Adipocyte (in vitro differentiated cells): Measurements from ENCODE around the gene RBM47.
A peak's percentile ranks its signal among the peaks of the same experiment; 100 is the strongest.
"Not testable (repeated sequence)": the region's sequence is repeated elsewhere in the genome, so short reads cannot be mapped to it uniquely, and the experiment has no call there.

Experiments used
- DNase-seq: peaks from one replicate; pipeline ENCODE4 v3.0.0-alpha.2; 2015; ENCODE audit warnings: low read depth
- H3K27me3 ChIP-seq: replicated peaks from 2 replicates; pipeline ENCODE4 v1.7.0; 2013; ENCODE audit warnings: mild to moderate bottlenecking, low read length, moderate library complexity; ENCODE audit not compliant: control insufficient read depth, insufficient read depth
- H3K36me3 ChIP-seq: 2 replicates; pipeline ENCODE4 v1.7.0; 2013; ENCODE audit warnings: low read length, mild to moderate bottlenecking, moderate library complexity; ENCODE audit not compliant: control insufficient read depth, insufficient read depth, severe bottlenecking
- H3K4me1 ChIP-seq: 2 replicates; pipeline ENCODE4 v1.7.0; 2013; ENCODE audit warnings: mild to moderate bottlenecking, low read length, moderate library complexity; ENCODE audit not compliant: control insufficient read depth, insufficient read depth
- H3K4me3 ChIP-seq: 2 replicates; pipeline ENCODE4 v1.7.0; 2013; ENCODE audit warnings: mild to moderate bottlenecking, low read length, moderate library complexity
- H3K9ac ChIP-seq: 2 replicates; pipeline ENCODE4 v1.7.0; 2013; ENCODE audit warnings: mild to moderate bottlenecking, low read length, moderate library complexity
- H3K9me3 ChIP-seq: 2 replicates; pipeline ENCODE4 v1.7.0; 2013; ENCODE audit warnings: mild to moderate bottlenecking, low read length, moderate library complexity; ENCODE audit not compliant: control insufficient read depth

RBM47 gene

DNA sequence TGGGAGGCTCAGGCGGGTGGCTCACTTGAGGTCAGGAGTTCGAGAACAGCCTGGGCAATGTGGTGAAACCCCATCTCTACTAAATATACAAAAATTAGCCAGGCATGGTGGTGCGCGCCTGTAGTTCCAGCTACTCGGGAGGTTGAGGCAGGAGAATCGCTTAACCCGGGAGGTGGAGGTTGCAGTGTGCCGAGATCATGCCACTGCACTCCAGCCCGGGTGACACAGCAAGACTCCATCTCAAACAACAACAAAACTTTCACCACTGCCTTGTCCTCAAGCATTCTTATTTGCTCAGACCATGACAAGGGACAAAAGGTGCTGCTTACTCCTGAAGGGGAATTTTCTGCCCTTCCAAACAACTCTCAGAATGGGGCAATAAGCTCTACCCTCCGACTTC is 194.4 kb downstream of the RBM47 start:
- not testable (repeated sequence) for H3K4me1 ChIP-seq, H3K9me3 ChIP-seq, H3K9ac ChIP-seq, H3K36me3 ChIP-seq, H3K4me3 ChIP-seq, DNase-seq, H3K27me3 ChIP-seq

DNA sequence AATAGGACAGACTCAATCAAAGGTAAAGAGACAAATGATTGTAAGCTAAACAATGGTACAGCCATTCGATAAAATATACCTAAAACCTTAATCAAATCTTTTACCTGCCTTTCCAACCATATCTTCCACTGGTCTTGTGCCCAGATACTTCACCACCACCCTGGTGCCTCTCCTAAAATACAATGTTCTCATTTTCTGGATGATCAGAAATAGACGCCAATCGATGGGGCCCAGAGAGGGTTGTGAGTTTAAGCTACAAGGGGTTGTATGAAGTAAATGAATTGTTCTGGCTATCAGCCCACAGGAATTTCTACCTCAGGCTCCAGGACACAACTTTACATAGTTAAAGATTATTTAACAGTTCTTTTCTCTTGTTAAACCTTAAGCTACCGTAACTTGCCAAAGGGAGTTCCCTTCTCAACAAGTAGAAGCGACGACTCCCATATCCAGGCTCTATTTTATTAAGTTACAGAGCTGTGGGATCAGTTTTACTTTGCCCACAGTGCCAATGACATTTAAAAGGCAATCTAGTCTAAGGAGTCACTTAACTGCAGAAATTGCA is 195.5 kb downstream of the RBM47 start:
- Histone ChIP-seq H3K27me3 (no peaks in the 10 kb centered on the region), H3K9ac (no peak overlapping the region), H3K36me3 (no peaks in the 10 kb centered on the region), H3K4me1 (no peaks in the 10 kb centered on the region), H3K9me3 (no peaks in the 10 kb centered on the region), H3K4me3 (no peak overlapping the region)
- DNase-seq: no peak

DNA sequence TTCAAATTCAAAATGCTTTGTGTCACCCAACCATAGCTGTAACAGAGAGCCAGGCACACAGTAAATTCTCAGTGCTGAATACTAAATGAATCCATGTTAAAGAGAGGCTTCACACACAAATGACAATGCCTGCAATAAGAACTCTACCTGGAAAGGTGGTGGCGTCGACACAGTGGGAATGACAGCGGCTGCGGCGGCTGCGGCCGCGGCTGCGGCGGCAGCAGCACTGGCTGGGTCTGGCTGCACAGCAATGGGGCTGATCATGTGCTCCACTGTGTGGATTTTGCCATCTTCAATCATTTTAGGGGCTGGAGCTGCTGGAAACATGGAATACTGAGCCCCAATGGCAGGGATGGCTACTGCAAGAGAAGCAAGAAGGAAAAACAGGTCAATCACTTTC is 197.2 kb downstream of the RBM47 start:
- Histone ChIP-seq H3K9me3 (no peaks in the 10 kb centered on the region), H3K27me3 (no peaks in the 10 kb centered on the region), H3K9ac (no peak overlapping the region), H3K4me1 (no peaks in the 10 kb centered on the region), H3K4me3 (no peak overlapping the region), H3K36me3 (no peaks in the 10 kb centered on the region)
- DNase-seq: no peak

DNA sequence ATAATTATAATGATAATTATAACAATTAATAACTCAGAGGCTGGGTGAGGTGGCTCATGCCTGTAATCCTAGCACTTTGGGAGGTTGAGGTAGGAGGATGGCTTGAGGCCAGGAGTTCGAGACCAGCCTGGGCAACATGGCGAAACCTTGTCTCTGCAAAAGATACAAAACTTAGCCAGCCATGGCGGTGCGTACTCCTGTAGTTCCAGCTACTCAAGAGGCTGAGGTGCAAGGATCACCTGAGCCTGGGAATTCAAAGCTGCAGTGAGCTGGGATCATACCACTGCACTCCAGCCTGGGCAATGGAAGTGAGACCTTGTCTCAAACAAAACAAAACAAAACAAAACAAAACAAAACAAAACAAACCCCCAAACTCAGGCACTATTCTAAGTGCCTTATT is 201.8 kb downstream of the RBM47 start:
- H3K9ac ChIP-seq, H3K4me3 ChIP-seq, H3K36me3 ChIP-seq, H3K27me3 ChIP-seq, H3K9me3 ChIP-seq, H3K4me1 ChIP-seq, DNase-seq: not testable (repeated sequence)

DNA sequence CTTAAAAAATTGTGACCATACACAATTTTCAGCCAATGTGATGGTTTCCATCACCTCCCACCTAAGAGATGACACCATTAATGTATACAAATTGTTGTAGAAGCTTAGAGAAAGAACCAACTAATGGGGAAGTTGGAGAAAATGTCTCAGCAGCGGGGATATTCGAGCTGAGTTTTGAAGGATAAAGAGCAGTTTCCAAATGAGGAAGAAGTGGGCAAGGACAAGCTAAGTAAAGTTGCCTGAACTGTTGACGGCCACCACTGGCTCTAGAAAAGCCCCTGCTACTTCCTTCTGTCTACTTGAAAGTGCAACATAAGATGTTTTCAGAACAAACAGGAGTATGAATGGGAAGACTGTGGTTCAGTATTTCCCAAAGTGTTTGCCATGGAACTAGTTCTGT is 202.5 kb downstream of the RBM47 start:
- no peaks in the 10 kb centered on the region for H3K36me3 ChIP-seq
- H3K4me3 ChIP-seq: no peak overlapping the region
- no peak overlapping the region for H3K9ac ChIP-seq
- no peaks in the 10 kb centered on the region for H3K4me1 ChIP-seq
- no peak for DNase-seq
- H3K9me3 ChIP-seq: no peaks in the 10 kb centered on the region
- no peaks in the 10 kb centered on the region for H3K27me3 ChIP-seq

DNA sequence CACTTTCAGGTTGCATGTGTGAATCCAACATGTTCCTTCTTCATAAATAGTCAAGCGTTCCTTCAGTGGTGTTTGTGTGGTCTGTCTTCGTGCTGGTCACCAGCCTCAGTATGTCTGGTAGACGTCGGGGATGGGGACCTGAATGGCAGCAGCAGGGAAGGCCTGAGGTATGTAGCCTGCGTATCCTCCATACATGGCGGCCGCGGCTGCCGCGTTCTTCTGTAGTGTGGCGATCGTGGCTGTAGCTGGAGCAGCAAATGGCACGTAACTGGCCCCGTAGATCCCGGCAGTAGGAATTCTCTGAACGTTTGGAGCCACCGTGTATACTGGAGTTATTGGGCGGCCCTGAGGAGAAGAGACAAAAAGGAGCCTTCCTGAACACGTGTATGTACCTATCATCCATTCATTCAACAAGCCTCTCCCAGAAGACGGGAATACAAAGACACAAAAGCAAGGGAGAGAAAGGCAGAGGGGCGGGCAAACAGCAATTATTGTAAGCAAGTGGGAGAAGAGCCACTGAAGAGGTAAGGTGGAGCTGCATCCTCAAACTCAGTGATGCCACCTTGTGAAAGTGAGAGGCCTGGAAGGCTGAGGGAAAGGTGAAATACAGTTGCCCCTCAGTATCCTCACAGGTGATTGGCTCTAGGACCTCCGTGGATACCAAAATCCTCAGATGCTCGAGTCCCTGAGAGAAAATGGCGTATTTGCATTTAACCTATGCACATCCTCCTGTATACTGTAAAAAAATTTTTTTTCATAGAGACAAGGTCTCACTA is 203.7 kb downstream of the RBM47 start:
- Histone ChIP-seq H3K4me1 (no peaks in the 10 kb centered on the region), H3K9ac (no peak overlapping the region), H3K27me3 (no peaks in the 10 kb centered on the region), H3K9me3 (no peaks in the 10 kb centered on the region), H3K4me3 (no peak overlapping the region), H3K36me3 (no peaks in the 10 kb centered on the region)
- DNase-seq: no peak

DNA sequence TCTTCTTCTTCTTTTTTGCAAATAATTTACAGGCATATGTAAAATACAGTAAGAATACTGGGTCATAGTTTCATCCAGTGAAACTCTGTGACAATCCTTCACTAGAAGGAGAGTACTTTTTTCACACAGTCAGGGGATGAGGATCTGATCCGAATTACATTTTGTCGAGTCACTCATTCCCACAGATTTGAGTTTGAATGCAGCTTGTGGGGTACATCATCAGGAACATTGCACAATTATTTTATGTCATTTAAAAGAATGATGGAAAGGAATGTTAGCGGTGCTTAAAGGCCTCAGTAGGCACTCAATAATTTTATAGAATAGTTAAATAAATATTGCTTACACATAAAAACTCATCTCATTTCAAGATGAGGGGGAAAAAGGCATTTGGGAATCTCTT is 205.9 kb downstream of the RBM47 start:
- H3K27me3 ChIP-seq: no peaks in the 10 kb centered on the region
- no peak overlapping the region for H3K9ac ChIP-seq
- no peaks in the 10 kb centered on the region for H3K4me1 ChIP-seq
- peaks cover 4% of the 10 kb centered on the region for H3K9me3 ChIP-seq
- H3K36me3 ChIP-seq: no peaks in the 10 kb centered on the region
- peak; percentile 69 for DNase-seq
- H3K4me3 ChIP-seq: no peak overlapping the region

DNA sequence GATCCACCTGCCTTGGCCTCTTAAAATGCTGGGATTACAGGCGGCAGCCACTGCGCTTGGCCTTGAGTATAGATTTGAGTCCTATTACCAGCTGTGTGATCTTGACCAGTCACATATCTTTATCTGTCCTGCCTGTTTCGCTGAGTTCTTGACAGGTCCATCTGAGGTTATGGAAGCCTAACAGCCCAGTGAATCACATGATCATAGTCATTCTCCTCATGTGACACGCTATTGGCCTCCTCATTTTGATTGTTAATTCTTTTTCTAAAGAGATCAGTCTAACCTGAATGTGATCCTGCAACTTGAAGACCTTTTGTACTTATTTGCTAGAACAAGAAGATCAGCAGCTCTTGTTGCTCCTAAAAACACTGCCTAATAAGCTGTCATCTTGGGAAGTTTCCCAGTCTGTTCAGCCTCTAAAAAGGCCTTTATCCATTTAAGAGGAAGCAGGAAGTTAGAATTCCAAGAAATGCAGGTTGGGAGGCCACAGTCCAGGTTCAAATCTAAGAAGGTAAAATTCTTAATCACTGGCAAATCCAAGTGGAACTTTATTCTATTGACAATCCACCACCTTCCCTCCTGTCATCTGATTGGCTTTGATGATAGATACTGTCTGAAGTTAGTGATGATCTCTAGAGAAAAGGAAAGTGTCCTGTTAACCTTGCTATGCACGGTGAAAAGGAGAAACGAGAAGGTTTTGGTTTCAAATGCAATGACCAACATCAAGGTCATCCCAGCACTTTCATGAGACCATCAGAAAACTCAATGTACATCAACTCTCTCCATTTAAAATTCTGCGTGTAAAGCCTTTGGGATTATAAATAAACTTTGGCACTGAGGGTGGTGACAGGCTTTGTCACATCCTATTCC is 207.6 kb downstream of the RBM47 start:
- no peaks in the 10 kb centered on the region for H3K4me1 ChIP-seq
- H3K4me3 ChIP-seq: no peak overlapping the region
- H3K27me3 ChIP-seq: no peaks in the 10 kb centered on the region
- peaks cover 4% of the 10 kb centered on the region for H3K9me3 ChIP-seq
- no peak overlapping the region for H3K9ac ChIP-seq
- H3K36me3 ChIP-seq: no peaks in the 10 kb centered on the region
- no peak for DNase-seq

DNA sequence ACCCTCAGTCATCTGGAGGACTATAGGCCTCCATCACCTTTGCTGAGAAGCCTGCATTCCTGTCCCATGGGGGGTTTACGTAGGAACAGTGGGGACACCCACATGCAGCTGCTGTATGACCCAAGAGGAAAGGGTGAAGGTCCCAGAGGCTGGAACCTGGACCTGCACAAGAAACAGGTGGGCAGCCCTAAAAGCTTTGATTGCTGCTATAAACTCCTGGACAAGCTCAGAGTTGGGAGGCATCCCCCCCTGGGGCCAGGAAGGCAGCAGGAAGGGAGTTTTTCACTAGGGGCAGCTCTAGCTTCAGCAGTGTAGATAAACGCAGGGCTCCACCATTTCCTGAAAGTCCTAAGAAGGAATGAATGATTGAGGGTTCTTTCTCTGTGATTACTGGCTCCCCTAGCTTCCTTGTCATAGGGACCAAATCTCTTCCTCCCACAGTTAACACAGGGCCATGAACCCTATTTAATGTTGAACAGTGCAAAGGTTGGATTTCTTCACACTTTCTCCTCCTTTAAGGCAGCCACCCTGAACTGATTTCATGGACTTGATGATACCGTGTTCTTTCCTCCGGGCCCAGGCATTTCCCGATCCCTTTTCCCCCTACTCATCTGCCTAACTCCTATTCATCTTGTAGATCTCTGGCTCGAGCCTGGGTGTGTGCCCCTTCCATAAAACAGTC is 210.3 kb downstream of the RBM47 start:
- H3K4me3 ChIP-seq: no peak overlapping the region
- H3K36me3 ChIP-seq: no peaks in the 10 kb centered on the region
- peaks cover 4% of the 10 kb centered on the region for H3K9me3 ChIP-seq
- peaks cover 1% of the 10 kb centered on the region for H3K27me3 ChIP-seq
- no peak for DNase-seq
- H3K9ac ChIP-seq: no peak overlapping the region
- H3K4me1 ChIP-seq: no peaks in the 10 kb centered on the region

DNA sequence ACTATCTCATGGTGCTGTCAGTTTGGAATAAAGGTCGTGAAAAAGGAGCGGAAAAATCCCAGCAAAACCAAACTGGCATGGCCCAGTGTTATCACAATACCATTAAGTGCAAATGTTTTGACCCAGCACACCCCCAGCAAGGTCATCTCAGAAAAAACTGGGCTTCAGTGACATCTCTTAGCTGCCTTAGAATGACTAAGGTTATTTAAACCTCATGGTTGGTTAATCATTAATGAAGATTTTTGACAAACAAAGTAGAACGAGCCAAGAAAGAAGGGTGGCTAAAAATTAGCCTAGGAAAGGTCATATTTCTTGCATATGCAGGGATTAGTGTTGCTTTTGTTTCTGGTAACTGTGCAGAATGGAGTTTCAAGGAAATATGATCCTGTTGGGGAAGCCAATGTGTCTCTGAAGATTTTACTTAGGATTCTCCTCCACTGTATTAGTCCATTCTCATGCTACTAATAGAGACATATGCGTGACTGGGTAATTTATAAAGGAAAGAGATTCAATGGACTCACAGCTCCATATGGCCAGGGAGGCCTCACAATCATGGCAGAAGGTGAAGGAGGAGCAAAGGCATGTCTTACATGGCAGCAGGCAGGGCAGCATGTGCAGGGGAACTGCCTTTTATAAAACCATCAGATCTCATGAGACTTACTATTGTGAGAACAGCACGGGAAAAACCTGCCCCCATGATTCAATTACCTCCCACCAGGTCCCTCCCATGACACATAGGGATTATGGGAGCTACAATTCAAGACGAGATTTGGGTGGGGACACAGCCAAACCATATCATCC is 211.0 kb downstream of the RBM47 start:
- Histone ChIP-seq H3K9ac (no peak overlapping the region), H3K4me1 (no peaks in the 10 kb centered on the region), H3K4me3 (no peak overlapping the region), H3K27me3 (peaks cover 5% of the 10 kb centered on the region), H3K9me3 (peaks cover 4% of the 10 kb centered on the region), H3K36me3 (no peaks in the 10 kb centered on the region)
- DNase-seq: no peak
